OCI-LY1 (cell line): Measurements from ENCODE around the gene FAM50A.

Experiments
- H2AFZ ChIP-seq: fragments of 200-600 bp; sonication (generic), shearing (Covaris generic); 2 replicates; pipeline ENCODE4 v1.6.0; 2014; ENCODE audit warnings: antibody characterized with exemption, mild to moderate bottlenecking, low read length
- H3F3A ChIP-seq: fragments of 200-600 bp; sonication (generic), shearing (Covaris generic); 2 replicates; pipeline ENCODE4 v1.6.0; 2014; ENCODE audit warnings: mild to moderate bottlenecking, antibody characterized with exemption, low read length, moderate library complexity; ENCODE audit not compliant: insufficient read depth
- H3K27ac ChIP-seq: fragments of 200-600 bp; sonication (generic); 2 replicates; pipeline ENCODE4 v1.5.1; 2014; ENCODE audit warnings: low read length, mixed run types, mild to moderate bottlenecking, low read depth; ENCODE audit not compliant: poor library complexity, severe bottlenecking
- H3K27me3 ChIP-seq: fragments of 200-600 bp; sonication (generic); 2 replicates; pipeline ENCODE4 v1.6.0; 2014; ENCODE audit warnings: antibody characterized with exemption, mild to moderate bottlenecking, low read length, moderate library complexity; ENCODE audit not compliant: insufficient read depth
- H3K36me3 ChIP-seq: fragments of 200-600 bp; sonication (generic); 2 replicates; pipeline ENCODE4 v1.6.1; 2014; ENCODE audit warnings: mild to moderate bottlenecking, antibody characterized with exemption, low read length, moderate library complexity, mixed read lengths; ENCODE audit not compliant: insufficient read depth
- H3K4me1 ChIP-seq: fragments of 200-600 bp; sonication (generic); 2 replicates; pipeline ENCODE4 v1.5.1; 2014; ENCODE audit warnings: mild to moderate bottlenecking, low read length, moderate library complexity; ENCODE audit not compliant: insufficient read depth, severe bottlenecking
- H3K4me2 ChIP-seq: fragments of 200-600 bp; sonication (generic), shearing (Covaris generic); 2 replicates; pipeline ENCODE4 v1.6.1; 2014; ENCODE audit warnings: low read length
- H3K4me3 ChIP-seq: fragments of 200-600 bp; sonication (generic); 2 replicates; pipeline ENCODE4 v1.5.1; 2014; ENCODE audit warnings: low read length, low read depth, mild to moderate bottlenecking, mixed read lengths; ENCODE audit not compliant: poor library complexity, severe bottlenecking
- H3K79me2 ChIP-seq: fragments of 200-600 bp; shearing (Covaris generic); 2 replicates; pipeline ENCODE4 v1.6.1; 2016; ENCODE audit warnings: mixed run types, low read length, mixed read lengths; ENCODE audit not compliant: insufficient read depth
- H3K9ac ChIP-seq: fragments of 200-600 bp; sonication (generic), shearing (Covaris generic); 2 replicates; pipeline ENCODE4 v1.6.1; 2014; ENCODE audit warnings: mild to moderate bottlenecking, low read length, mixed read lengths
- H3K9me2 ChIP-seq: fragments of 200-600 bp; sonication (generic), shearing (Covaris generic); 2 replicates; pipeline ENCODE4 v1.6.1; 2014; ENCODE audit warnings: low read depth, mild to moderate bottlenecking, low read length, mixed read lengths
- H3K9me3 ChIP-seq: fragments of 200-600 bp; shearing (Covaris generic); 2 replicates; pipeline ENCODE4 v1.6.1; 2014; ENCODE audit warnings: low read length, mixed read lengths
- H4K20me1 ChIP-seq: fragments of 200-600 bp; sonication (generic), shearing (Covaris generic); 2 replicates; pipeline ENCODE4 v1.6.0; 2016; ENCODE audit warnings: mild to moderate bottlenecking, low read length; ENCODE audit not compliant: insufficient read depth
- CTCF ChIP-seq: fragments of 200-600 bp; sonication (generic), shearing (Covaris generic); IDR thresholded peaks from 2 replicates; pipeline ENCODE4 v1.5.1; 2017; ENCODE audit warnings: mild to moderate bottlenecking, antibody characterized with exemption, low read length, moderate library complexity, mixed read lengths
- EZH2 ChIP-seq: fragments of 200-600 bp; sonication (generic), shearing (Covaris generic); IDR thresholded peaks from 2 replicates; pipeline ENCODE4 v1.8.0; 2017; ENCODE audit warnings: borderline replicate concordance, mixed run types, mild to moderate bottlenecking, antibody characterized with exemption, low read length, moderate library complexity, mixed read lengths

Gene FAM50A

GRCh38 chrX:154465601-154466000 is 21.7 kb downstream of the FAM50A start:
- H3K36me3 ChIP-seq, result no peaks in the 10 kb centered on the region; the same call in 1 of the 2 replicates
- no peaks in the 10 kb centered on the region for H4K20me1 ChIP-seq
- no peaks in the 10 kb centered on the region for H3K9me2 ChIP-seq
- H3K27me3 ChIP-seq, result no peaks in the 10 kb centered on the region
- H3K4me3 ChIP-seq, result no peak overlapping the region
- no peaks in the 10 kb centered on the region for H3F3A ChIP-seq
- H3K79me2 ChIP-seq, result no peaks in the 10 kb centered on the region
- TF ChIP-seq CTCF (no peak), EZH2 (no peak)
- no peak overlapping the region for H3K27ac ChIP-seq
- no peaks in the 10 kb centered on the region for H3K4me1 ChIP-seq
- H2AFZ ChIP-seq, result no peak overlapping the region
- H3K9ac ChIP-seq, result no peak overlapping the region
- no peak overlapping the region for H3K4me2 ChIP-seq
- H3K9me3 ChIP-seq, result no peaks in the 10 kb centered on the region

GRCh38 chrX:154466036-154466435 is 22.1 kb downstream of the FAM50A start:
- H3K4me2 ChIP-seq, result no peak overlapping the region

GRCh38 chrX:154466907-154467306 is 23.0 kb downstream of the FAM50A start:
- Histone ChIP-seq H4K20me1 (no peaks in the 10 kb centered on the region), H3K4me1 (no peaks in the 10 kb centered on the region), H3K9ac (no peak overlapping the region), H3K4me3 (no peak overlapping the region), H3K9me3 (no peaks in the 10 kb centered on the region), H3F3A (no peaks in the 10 kb centered on the region), H3K4me2 (no peak overlapping the region), H3K27me3 (no peaks in the 10 kb centered on the region), H3K9me2 (no peaks in the 10 kb centered on the region), H2AFZ (no peak overlapping the region), H3K36me3 (peaks cover 5% of the 10 kb centered on the region; the same call in 1 of the 2 replicates), H3K27ac (no peak overlapping the region), H3K79me2 (no peaks in the 10 kb centered on the region)
- TF ChIP-seq CTCF (no peak), EZH2 (no peak)

More at GRCh38 chrX:154466036-154466435, 22.1 kb downstream of the FAM50A start:
- Histone ChIP-seq H3K4me1 (no peaks in the 10 kb centered on the region), H3K9me2 (no peaks in the 10 kb centered on the region), H2AFZ (no peak overlapping the region), H3K9me3 (no peaks in the 10 kb centered on the region), H3F3A (no peaks in the 10 kb centered on the region), H3K36me3 (no peaks in the 10 kb centered on the region; the same call in 1 of the 2 replicates), H3K79me2 (no peaks in the 10 kb centered on the region), H3K27ac (no peak overlapping the region), H3K9ac (no peak overlapping the region), H3K4me3 (no peak overlapping the region), H3K27me3 (no peaks in the 10 kb centered on the region), H4K20me1 (no peaks in the 10 kb centered on the region)
- no peak for TF ChIP-seq CTCF
- TF ChIP-seq EZH2, result no peak
